22Rv1 (cell line): ENCODE results near the gene INAFM2.

Experiments
- ZFX ChIP-seq: fragments of 450-650 bp; IDR thresholded peaks from 2 replicates; pipeline ENCODE4 v1.6.1; 2017; ENCODE audit warnings: antibody characterized with exemption, borderline replicate concordance
- TF ChIP-seq, protein P1 (sequence below): fragments of 450-650 bp; IDR thresholded peaks from 2 replicates; pipeline ENCODE4 v1.5.1; 2017; ENCODE audit warnings: mild to moderate bottlenecking

DNA sequence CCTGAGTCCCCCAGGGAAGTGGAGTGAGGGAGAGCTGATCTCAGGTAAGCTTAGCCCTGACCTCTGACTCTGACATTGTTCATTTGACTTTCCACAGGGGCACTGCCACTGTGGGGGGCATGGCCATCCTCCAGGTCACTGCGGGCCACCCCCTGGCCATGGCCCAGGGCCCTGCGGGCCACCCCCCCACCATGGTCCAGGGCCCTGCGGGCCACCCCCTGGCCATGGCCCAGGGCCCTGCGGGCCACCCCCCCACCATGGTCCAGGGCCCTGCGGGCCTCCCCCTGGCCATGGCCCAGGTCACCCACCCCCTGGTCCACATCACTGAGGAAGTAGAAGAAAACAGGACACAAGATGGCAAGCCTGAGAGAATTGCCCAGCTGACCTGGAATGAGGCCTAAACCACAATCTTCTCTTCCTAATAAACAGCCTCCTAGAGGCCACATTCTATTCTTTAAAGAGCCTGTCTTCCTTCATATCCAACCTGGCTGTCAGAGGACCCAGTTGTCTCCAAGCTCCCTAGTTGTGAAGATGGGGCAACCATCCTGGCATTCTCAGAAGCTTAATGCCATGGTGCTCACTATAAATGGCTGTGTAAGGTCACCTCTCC, 32.6 kb downstream of the INAFM2 start:
- TF ChIP-seq, protein P1, sequence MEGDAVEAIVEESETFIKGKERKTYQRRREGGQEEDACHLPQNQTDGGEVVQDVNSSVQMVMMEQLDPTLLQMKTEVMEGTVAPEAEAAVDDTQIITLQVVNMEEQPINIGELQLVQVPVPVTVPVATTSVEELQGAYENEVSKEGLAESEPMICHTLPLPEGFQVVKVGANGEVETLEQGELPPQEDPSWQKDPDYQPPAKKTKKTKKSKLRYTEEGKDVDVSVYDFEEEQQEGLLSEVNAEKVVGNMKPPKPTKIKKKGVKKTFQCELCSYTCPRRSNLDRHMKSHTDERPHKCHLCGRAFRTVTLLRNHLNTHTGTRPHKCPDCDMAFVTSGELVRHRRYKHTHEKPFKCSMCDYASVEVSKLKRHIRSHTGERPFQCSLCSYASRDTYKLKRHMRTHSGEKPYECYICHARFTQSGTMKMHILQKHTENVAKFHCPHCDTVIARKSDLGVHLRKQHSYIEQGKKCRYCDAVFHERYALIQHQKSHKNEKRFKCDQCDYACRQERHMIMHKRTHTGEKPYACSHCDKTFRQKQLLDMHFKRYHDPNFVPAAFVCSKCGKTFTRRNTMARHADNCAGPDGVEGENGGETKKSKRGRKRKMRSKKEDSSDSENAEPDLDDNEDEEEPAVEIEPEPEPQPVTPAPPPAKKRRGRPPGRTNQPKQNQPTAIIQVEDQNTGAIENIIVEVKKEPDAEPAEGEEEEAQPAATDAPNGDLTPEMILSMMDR, result no peak
- TF ChIP-seq ZFX, result no peak
